Activated T-helper 9 cell treated with anti-CD3 and anti-CD28 coated beads, Interleukin-2, amount 50 U/mL, for 16 hours (primary cell): Measurements from ENCODE around the gene PSD.

Experiments used
- DNase-seq: peaks from one replicate; pipeline ENCODE4 v3.0.0-alpha.2; 2020; ENCODE audit warnings: low read depth

PSD gene

GRCh38 chr10:102419269-102420180 is 940 bp upstream of the PSD start:
- peak; percentile 54 for DNase-seq

- no peak for DNase-seq
Observed at GRCh38 chr10:102416695-102417094, 1.9 kb downstream of the PSD start.

- no peak for DNase-seq
Observed at GRCh38 chr10:102416283-102416682, 2.3 kb downstream of the PSD start.

DNA sequence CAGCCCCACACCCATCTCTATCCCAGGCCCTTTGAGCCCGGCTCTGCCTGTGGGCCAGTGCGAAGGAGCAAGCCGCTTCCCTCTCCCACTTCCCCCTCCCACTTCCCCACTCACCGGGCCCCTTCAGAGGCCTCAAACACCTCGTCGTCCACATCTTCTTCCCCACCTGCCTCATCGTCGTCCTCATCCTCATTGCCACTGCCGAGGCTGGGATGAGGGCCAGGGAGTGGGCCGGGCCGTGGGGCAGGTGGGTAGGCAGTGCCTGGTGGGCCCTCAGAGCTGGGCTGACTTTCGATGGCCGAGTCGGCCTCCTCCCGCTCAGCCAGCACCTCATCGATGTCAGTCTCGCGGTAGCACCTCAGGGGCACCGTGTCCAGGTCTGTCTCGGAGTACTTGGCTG is 3.8 kb downstream of the PSD start:
- no peak for DNase-seq

- no peak for DNase-seq
Observed at GRCh38 chr10:102413806-102414561, 4.6 kb downstream of the PSD start.

DNA sequence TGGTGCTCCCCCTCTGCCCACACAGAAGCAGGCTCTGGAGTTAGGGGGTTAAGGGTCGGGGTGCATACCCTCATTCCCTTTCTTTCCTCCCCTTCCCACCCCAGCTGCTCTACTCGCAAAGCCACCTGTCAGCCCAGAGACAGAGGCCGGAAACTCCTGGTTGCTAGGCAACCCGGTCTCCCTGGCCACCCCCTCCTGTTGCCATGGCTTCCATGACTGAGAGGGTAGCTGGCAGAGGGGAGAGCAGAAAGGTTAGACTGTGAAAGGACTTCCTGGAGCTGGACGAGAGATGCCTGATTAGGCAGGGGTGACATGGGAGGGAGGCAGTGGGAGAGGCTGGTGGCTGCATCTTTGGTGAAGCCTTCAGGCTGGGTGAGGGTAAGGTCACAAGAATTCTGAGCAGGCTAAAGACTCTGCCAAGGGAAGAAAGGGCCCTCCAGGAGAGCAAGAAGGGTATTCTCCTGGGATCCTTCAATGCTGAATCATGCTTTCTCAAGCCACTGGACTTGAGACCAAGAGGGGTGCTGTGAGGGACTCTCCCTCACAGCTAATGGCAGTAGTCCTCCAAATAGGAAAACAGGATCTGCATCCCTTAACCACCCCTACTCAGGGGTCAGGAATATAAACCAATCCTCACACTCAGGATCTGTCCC is 5.4 kb downstream of the PSD start:
- DNase-seq: no peak

DNA sequence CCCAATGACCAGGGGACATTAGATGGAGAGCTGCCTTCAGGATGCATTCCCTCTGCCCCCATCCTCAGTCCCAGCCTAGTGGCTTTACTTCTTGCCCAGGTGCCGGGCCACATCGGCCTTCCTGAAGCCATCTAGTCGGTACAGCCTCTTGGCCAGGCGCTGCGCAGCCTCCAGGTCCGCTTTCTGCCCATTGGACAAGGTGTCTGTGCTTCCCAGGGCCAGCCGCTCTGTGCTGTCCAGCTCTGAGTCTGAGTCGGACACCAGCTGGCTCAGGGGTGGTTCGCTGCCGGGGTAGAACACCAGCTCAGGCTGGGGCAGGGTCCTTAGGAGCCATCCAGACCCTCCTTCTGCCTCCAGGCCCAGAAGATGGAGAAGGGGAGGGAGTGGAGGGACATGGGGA is 6.3 kb downstream of the PSD start:
- no peak for DNase-seq

- DNase-seq: no peak
Observed at GRCh38 chr10:102411341-102412255, 7.0 kb downstream of the PSD start.

GRCh38 chr10:102410429-102411073 is 8.0 kb downstream of the PSD start:
- peak; percentile 45 for DNase-seq

DNA sequence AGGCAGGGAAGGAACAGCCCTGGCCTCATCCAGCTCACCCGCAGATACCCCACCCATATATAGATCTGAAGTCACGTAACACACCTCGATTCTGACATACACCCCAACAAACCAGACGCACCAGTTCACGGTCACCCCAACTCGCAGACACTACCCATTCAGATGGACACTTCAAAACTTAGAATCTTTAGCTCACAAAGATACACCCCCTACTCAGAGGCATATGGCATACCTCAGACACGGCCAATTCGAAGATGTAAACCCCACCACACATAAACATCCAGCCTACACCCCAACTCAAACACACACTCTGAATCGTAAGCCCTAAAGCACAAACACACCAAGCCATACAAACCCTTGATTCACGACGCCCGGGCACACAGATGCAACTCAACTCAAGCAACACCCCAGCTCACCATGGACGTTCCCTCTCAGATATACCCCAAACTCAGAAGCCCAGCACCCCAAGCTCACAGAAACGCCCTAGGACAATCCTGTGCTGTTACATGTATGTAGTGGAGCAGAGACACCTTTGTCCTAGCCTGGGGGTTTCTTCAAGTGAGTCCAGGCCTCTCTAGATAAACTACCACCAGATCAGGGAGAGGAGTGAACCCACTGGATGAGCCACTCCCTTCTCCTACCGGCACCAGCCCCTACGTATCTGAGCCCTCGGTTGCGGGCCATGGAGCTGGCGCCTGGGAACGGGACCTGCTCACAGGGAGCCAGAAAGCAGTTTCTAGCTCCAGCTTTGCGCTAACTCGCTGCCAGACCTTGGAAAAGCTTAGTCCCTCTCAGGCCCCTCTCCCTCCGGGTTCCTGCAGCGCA is 8.8 kb downstream of the PSD start:
- no peak for DNase-seq

DNA sequence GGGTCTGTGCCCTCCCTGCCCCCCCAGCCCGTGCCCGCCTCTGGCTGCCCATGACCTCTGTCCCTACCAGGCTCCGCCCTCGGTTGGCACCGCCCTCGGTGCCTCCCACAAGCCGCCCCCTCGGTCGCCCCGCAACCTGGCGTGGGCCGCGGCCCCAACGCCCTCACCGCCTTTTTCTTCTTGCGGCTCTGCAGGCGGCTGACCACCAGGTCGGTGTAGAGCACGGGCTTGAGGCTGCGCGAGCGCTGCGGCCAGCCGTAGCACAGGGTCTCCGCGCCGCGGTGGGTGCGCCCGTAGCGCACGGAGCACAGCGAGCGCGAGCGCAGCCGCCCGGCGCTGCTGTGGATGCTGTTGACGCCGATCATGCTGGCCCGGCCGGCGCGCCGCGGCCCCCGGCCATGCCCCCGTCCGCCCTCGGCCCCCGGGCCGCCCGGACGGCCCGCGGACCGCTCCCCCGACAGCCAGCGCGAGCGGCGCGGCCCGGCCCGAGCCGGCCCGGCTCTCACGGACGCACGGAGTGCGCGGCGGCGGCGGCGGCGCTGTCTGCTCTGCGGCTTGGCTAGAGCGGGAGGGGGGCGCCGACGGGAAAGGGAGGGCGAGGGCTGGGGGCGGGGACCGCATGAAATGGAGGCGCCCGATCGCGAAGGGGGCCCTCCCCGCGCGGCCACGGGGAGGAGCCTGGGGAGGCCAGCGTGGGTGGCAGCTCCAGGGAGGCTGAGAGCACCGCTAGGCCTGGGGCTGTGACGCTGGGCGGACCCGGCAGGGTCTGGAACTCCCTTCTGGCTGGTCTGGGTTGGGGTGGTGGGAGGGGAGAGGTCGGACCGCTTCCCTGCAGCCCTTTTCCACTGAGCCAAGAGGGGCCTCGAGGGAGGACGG is 9.6 kb downstream of the PSD start:
- peak; percentile 67 for DNase-seq

GRCh38 chr10:102408131-102408727 is 10.4 kb downstream of the PSD start:
- DNase-seq: no peak

- no peak for DNase-seq
Observed at GRCh38 chr10:102407425-102408130, 11.0 kb downstream of the PSD start.

DNA sequence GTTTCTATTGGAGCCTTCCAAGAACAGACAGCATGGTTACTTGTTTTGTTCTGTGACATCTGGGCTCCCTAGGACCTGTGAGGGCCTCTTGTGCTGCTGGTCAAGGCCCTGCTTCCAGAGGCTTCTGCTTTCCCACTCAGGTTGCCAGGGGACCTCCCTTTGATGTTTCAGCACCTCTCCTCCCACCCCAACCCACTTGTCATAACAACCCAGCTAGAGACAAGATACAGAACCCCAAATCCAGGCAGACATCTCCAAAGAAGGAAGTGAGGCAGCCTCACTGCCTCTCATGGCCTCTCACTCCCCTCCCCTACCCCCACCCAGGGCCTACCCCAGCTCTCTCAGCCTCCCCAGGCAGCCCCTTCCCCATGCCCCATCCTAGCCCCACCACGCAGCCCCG is 11.8 kb downstream of the PSD start:
- DNase-seq: no peak

- DNase-seq: no peak
Observed at GRCh38 chr10:102405632-102406031, 13.0 kb downstream of the PSD start.

GRCh38 chr10:102405108-102405571 is 13.4 kb downstream of the PSD start:
- DNase-seq: no peak

GRCh38 chr10:102404361-102405107 is 14.1 kb downstream of the PSD start:
- no peak for DNase-seq
